Ovary (tissue), 9 donors: ENCODE measurements around the gene EVA1A. TPM values are rescaled to one million over a fixed set of nuclear protein-coding genes. Genes with fewer than 3 reads are reported as not detected.

Source experiments
- DNase-seq, 5 donors: peaks; one replicate each; pipeline ENCODE4 v3.0.0-alpha.2; 2019 to 2020
- H3K27ac ChIP-seq, 2 donors: fragments of 200-600 bp; one replicate each; pipeline versions ENCODE4 v1.5.1 to v1.8.0; 2019 to 2022
- H3K27me3 ChIP-seq: fragments of 200-600 bp; one replicate; pipeline ENCODE4 v1.8.0; 2022
- H3K36me3 ChIP-seq: fragments of 200-600 bp; sonication (generic); one replicate; pipeline ENCODE4 v1.5.1; 2019
- H3K4me1 ChIP-seq: one replicate; pipeline ENCODE4 v1.8.1; 2013; ENCODE audit warnings: mild to moderate bottlenecking, moderate library complexity; ENCODE audit not compliant: insufficient read depth
- H3K4me3 ChIP-seq: fragments of 200-600 bp; sonication (generic); one replicate; pipeline ENCODE4 v1.5.1; 2017
- H3K9me3 ChIP-seq, 2 donors: fragments of 200-600 bp in 1 of 2; sonication (generic) in 1 of 2; one replicate each; pipeline versions ENCODE4 v1.5.1 to v1.8.1; 2013 to 2019; ENCODE audit warnings: mild to moderate bottlenecking in 1 of 2, moderate library complexity in 1 of 2
- CTCF ChIP-seq, 3 donors: fragments of 450-650 bp in 2 of 3; fragments of 200-600 bp in 1 of 3; IDR thresholded peaks; one replicate each; pipeline versions ENCODE4 v1.5.1 to v1.8.0; 2016 to 2022; ENCODE audit warnings: antibody characterized with exemption in 3 of 3, mild to moderate bottlenecking in 1 of 3
- EP300 ChIP-seq: sonication (generic); formaldehyde crosslinking; IDR thresholded peaks from one replicate; pipeline ENCODE4 v1.6.1; 2017; ENCODE audit warnings: antibody characterized with exemption
- POLR2A ChIP-seq: fragments of 450-650 bp; IDR thresholded peaks from one replicate; pipeline ENCODE4 v1.6.1; 2017; ENCODE audit warnings: antibody characterized with exemption, mild to moderate bottlenecking, moderate library complexity
- WGBS, 3 donors: extraction: QIAGEN DNeasy Blood & Tissue Kit in 1 of 3; methylation state at CpG; one replicate each; pipeline versions ENCODE4 v1.1.5 to v1.1.7; 2013 to 2017; 5-methylcytosine and 5-hydroxymethylcytosine counted together
- intact Hi-C, 4 donors: fragments of 100-400 bp; cut with DNase I; formaldehyde crosslinking; loops; one replicate each; pipeline versions ENCODE4 v1.11.0 to v1.15.1; 2022 to 2023
- polyA plus RNA-seq, 2 donors: library from polyadenylated mRNA; stranded (reverse); fragments of 200-250 nt in 1 of 2; fragments of 350-450 nt in 1 of 2; fragmentation: Illumina TruSeq in 1 of 2; extraction: RNeasy Lipid Tissue Mini Kit (QIAGEN cat#74804) in 1 of 2; gene quantifications; one replicate each; pipeline ENCODE4 v1.2.3, GENCODE V29; 2013 to 2014
- total RNA-seq, 7 donors: library from RNA; depleted of rRNA in 2 of 7; stranded (reverse); fragments of >200 nt in 2 of 7; fragmentation: NEBNext Ultra II Directional in 3 of 7; extraction: Animal tissue kit (Norgen Biotek cat#: 25700) in 3 of 7; gene quantifications; one replicate each; pipeline versions ENCODE4 v1.1.0 to v1.2.4, GENCODE V29; 2016 to 2023
- donor health status: DM: no; HTN: no; CAD: no; lungs with moderate emphysema.
- donor health status: DM: no; HTN: no; CAD: no.
- donor health status: Bipolar disorder and iron deficiency.
- donor health status: DM: yes; HTN: yes; CAD: no.
- donor health status: DM: no; HTN: no; CAD: no.
- donor health status: DM: yes; HTN: yes; CAD: no.

Gene EVA1A
- total and polyA plus RNA-seq, 9 donors, result 0.62 to 12.2 (median 1.4) TPM

GRCh38 chr2:75580156-75580555 lies 19.4 kb upstream of the EVA1A start:
- WGBS, 3 donors, result 88 to 100% (median 92%) methylated on average over 1 of the region's 1 CpG
- intact Hi-C loops, result no loop called here
- Histone ChIP-seq H3K27me3 (no peaks in the 10 kb centered on the region), H3K36me3 (no peaks in the 10 kb centered on the region), H3K9me3 (no peaks in the 10 kb centered on the region), H3K4me3 (no peak overlapping the region), H3K4me1 (no peaks in the 10 kb centered on the region), H3K27ac (no peak overlapping the region)
- DNase-seq, result no peak
- TF ChIP-seq EP300 (no peak), CTCF (IDR thresholded peaks at IDR 0.05) (no peak), POLR2A (no peak)

- DNase-seq, result no peak
- H3K9me3 ChIP-seq, result no peaks in the 10 kb centered on the region
- TF ChIP-seq CTCF (IDR thresholded peaks at IDR 0.05) (no peak), EP300 (no peak), POLR2A (no peak)
- no peaks in the 10 kb centered on the region for H3K36me3 ChIP-seq
- H3K4me3 ChIP-seq, result no peak overlapping the region
- no peaks in the 10 kb centered on the region for H3K27me3 ChIP-seq
- no peaks in the 10 kb centered on the region for H3K4me1 ChIP-seq
- intact Hi-C loops, result no loop called here
- no peak overlapping the region for H3K27ac ChIP-seq
These were observed 18.4 kb upstream of the EVA1A start for GRCh38 chr2:75579186-75579585.

- TF ChIP-seq CTCF (IDR thresholded peaks at IDR 0.05) (no peak), POLR2A (no peak), EP300 (no peak)
- intact Hi-C loops, result no loop called here
- no peak for DNase-seq
- Histone ChIP-seq H3K4me3 (no peak overlapping the region), H3K36me3 (no peaks in the 10 kb centered on the region), H3K4me1 (no peaks in the 10 kb centered on the region), H3K27ac (no peak overlapping the region), H3K27me3 (no peaks in the 10 kb centered on the region), H3K9me3 (no peaks in the 10 kb centered on the region)
- WGBS, 3 donors, result 80 to 95% (median 95%) methylated on average over 1 of the region's 1 CpG
These were observed 16.5 kb upstream of the EVA1A start for GRCh38 chr2:75577280-75577679.

- Histone ChIP-seq H3K4me3 (no peak overlapping the region), H3K36me3 (no peaks in the 10 kb centered on the region), H3K27me3 (no peaks in the 10 kb centered on the region), H3K9me3 (no peaks in the 10 kb centered on the region), H3K4me1 (no peaks in the 10 kb centered on the region), H3K27ac (no peak overlapping the region)
- DNase-seq, result no peak
- intact Hi-C loops, result no loop called here
- 88 to 100% (median 91%) methylated on average over 1 of the region's 1 CpG for WGBS, 3 donors
- TF ChIP-seq POLR2A (no peak), EP300 (no peak), CTCF (IDR thresholded peaks at IDR 0.05) (no peak)
These were observed 13.4 kb upstream of the EVA1A start for GRCh38 chr2:75574106-75574505.
